Coronary artery (tissue), 2 donors: ENCODE measurements around the gene CCM2.

Source experiments
- DNase-seq: peaks from one replicate; pipeline ENCODE4 v3.0.0-alpha.2; 2017; ENCODE audit warnings: low spot score
- H3K27ac ChIP-seq, 2 donors: fragments of 200-600 bp; sonication (generic); one replicate each; pipeline ENCODE4 v1.5.1; 2016 to 2019
- H3K4me3 ChIP-seq: fragments of 200-600 bp; sonication (generic); 2 replicates; pipeline ENCODE4 v1.5.1; 2016; ENCODE audit warnings: mild to moderate bottlenecking, moderate library complexity
- TF ChIP-seq, protein P1 (sequence below): fragments of 200-600 bp; sonication (generic); IDR thresholded peaks from one replicate; pipeline ENCODE4 v1.5.1; 2019; ENCODE audit warnings: antibody characterized with exemption

Gene CCM2

DNA sequence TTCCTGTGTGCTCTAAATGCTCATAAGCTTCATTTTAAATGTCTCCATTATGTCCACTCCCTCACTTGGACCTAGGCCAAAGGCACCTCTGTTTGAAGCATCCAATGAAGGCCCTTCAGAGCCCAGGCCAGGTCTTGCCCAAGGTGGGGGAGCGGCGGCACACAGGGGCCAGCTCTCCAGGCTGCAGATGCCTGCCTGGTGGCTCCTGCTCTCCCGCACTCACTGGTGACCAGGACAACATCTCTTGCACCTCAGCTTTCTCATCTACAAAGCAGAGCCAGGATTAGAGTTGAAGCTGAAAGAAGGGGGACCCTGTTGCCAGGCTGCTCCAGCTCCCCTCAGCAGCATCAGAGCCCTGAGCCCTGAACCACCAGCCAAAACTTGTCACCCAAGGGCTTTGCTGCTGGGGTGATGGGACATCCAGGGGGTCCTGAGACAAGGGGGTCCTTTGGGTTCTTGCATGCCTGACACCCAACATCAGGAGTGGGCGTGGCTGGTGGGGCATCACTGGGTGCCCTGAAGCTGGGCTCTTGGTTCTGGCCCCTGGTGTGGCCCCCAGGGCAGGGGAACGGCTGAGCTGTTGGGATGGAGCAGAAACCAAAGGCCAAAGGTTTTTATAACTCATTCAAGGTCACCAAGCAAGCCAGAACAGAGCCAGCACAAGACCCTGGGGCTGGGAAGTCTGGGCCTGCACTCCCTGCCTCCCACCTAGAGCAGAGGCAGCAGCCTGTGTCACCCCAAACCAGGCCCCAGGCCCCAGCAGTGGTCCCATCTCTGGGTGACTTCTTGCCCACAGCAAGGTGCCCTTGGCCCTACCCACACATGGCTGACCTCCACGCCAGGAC, 87.5 kb downstream of the CCM2 start:
- peak overlapping the region; percentile 80 for H3K4me3 ChIP-seq
- TF ChIP-seq, protein P1, sequence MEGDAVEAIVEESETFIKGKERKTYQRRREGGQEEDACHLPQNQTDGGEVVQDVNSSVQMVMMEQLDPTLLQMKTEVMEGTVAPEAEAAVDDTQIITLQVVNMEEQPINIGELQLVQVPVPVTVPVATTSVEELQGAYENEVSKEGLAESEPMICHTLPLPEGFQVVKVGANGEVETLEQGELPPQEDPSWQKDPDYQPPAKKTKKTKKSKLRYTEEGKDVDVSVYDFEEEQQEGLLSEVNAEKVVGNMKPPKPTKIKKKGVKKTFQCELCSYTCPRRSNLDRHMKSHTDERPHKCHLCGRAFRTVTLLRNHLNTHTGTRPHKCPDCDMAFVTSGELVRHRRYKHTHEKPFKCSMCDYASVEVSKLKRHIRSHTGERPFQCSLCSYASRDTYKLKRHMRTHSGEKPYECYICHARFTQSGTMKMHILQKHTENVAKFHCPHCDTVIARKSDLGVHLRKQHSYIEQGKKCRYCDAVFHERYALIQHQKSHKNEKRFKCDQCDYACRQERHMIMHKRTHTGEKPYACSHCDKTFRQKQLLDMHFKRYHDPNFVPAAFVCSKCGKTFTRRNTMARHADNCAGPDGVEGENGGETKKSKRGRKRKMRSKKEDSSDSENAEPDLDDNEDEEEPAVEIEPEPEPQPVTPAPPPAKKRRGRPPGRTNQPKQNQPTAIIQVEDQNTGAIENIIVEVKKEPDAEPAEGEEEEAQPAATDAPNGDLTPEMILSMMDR = no peak
- DNase-seq = no peak
- H3K27ac ChIP-seq = peak overlapping the region; percentile 88 to 92

- TF ChIP-seq, protein P1 = no peak
- Histone ChIP-seq H3K27ac (peak overlapping the region; percentile 88 to 92), H3K4me3 (peak overlapping the region; percentile 80)
- DNase-seq = no peak
These were observed 88.2 kb downstream of the CCM2 start for GRCh38 chr7:45088146-45088701.

GRCh38 chr7:45088821-45089340, 88.9 kb downstream of the CCM2 start, which contains the start of gene NACAD:
TSS of gene NACAD (minus strand) at chr7:45088969. CDS start at chr7:45088894, 75 bp downstream.
- Histone ChIP-seq H3K4me3 (peak within 1 kb of the TSS; percentile 80), H3K27ac (peak within 1 kb of the TSS; percentile 88 to 92)
- no peak for DNase-seq
- TF ChIP-seq, protein P1 = no peak

DNA sequence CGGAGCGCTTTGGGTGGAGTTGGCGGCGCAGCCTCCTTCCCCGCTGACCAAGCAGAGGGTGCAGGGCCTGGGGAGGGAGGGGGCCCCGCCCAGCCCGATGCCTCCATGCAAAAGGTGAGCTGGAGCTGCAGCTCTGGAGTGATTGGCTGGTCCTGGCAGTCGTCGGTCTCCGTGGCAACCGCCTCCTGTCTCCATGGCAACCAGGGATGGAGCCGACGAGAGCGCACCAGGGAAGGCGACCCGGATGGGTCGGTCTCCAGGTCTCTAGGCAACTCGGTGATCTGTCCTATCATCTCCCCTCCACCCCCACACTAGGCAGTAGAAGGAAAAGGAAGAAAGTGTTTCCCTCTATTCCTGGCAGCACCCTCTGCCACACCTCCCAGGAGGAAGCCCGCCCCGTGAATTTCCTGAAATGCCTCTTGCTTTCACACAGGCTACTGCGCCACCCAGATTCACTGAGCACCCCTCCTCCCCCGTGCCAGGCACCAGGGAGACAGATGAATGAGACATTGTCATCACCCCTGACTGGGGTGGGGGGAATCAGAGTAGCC, 89.4 kb downstream of the CCM2 start:
- Histone ChIP-seq H3K4me3 (peak overlapping the region; percentile 80), H3K27ac (peak overlapping the region; percentile 88 to 92)
- TF ChIP-seq, protein P1 = no peak
- DNase-seq = no peak

- H3K27ac ChIP-seq = no peak overlapping the region
- no peak for DNase-seq
- TF ChIP-seq, protein P1 = no peak
- H3K4me3 ChIP-seq = no peak overlapping the region
These were observed 92.3 kb downstream of the CCM2 start for GRCh38 chr7:45092100-45092930.

GRCh38 chr7:45092931-45093235, 92.9 kb downstream of the CCM2 start:
- TF ChIP-seq, protein P1 = no peak
- no peak for DNase-seq
- Histone ChIP-seq H3K27ac (no peak overlapping the region), H3K4me3 (no peak overlapping the region)
